NCI-H1436 treated with DMSO at 0.1 percent for 48 hours (cell line): ENCODE results near the gene CLCN4.

Experiments used
- DNase-seq: peaks from one replicate; lab custom pipeline; 2025; lab: John Stamatoyannopoulos, UW

The CLCN4 gene

GRCh38 chrX:10130354-10130753 lies 26.4 kb upstream of the CLCN4 start:
- no peak for DNase-seq

GRCh38 chrX:10133980-10134676 lies 22.6 kb upstream of the CLCN4 start:
- DNase-seq, result no peak

- DNase-seq, result no peak
Measured at GRCh38 chrX:10134921-10135320, 21.9 kb upstream of the CLCN4 start.

GRCh38 chrX:10135561-10136399 lies 21.0 kb upstream of the CLCN4 start:
- no peak for DNase-seq

GRCh38 chrX:10138726-10139125 lies 18.0 kb upstream of the CLCN4 start:
- DNase-seq, result no peak

GRCh38 chrX:10140264-10140663 lies 16.5 kb upstream of the CLCN4 start:
- no peak for DNase-seq

- DNase-seq, result no peak
Measured at GRCh38 chrX:10142041-10142599, 14.7 kb upstream of the CLCN4 start.

GRCh38 chrX:10143071-10143983 lies 13.4 kb upstream of the CLCN4 start:
- no peak for DNase-seq

- DNase-seq, result no peak
Measured at GRCh38 chrX:10146346-10146745, 10.4 kb upstream of the CLCN4 start.

GRCh38 chrX:10152086-10152485 lies 4.7 kb upstream of the CLCN4 start:
- DNase-seq, result no peak

GRCh38 chrX:10155137-10155536 lies 1.6 kb upstream of the CLCN4 start:
- DNase-seq, result no peak

- no peak for DNase-seq
Measured at GRCh38 chrX:10157032-10157341, 212 bp downstream of the CLCN4 start.

- no peak for DNase-seq
Measured at GRCh38 chrX:10157543-10157942, 768 bp downstream of the CLCN4 start.

GRCh38 chrX:10158279-10159144 lies 1.7 kb downstream of the CLCN4 start:
- no peak for DNase-seq

- DNase-seq, result no peak
Measured at GRCh38 chrX:10159145-10159468, 2.3 kb downstream of the CLCN4 start.

GRCh38 chrX:10160211-10160610 lies 3.4 kb downstream of the CLCN4 start:
- DNase-seq, result no peak

GRCh38 chrX:10163031-10163430 lies 6.3 kb downstream of the CLCN4 start:
- DNase-seq, result no peak

- no peak for DNase-seq
Measured at GRCh38 chrX:10164879-10165278, 8.1 kb downstream of the CLCN4 start.

GRCh38 chrX:10165580-10166247 lies 8.9 kb downstream of the CLCN4 start:
- DNase-seq, result no peak

- no peak for DNase-seq
Measured at GRCh38 chrX:10166248-10166716, 9.5 kb downstream of the CLCN4 start.

- no peak for DNase-seq
Measured at GRCh38 chrX:10166731-10167151, 10.0 kb downstream of the CLCN4 start.
